Activated CD4-positive, alpha-beta memory T cell treated with anti-CD3 and anti-CD28 coated beads, Interleukin-2, amount 10 ng/mL, durations not matched to agents 7 days and 5 days (primary cell): ENCODE measurements around the gene DAGLA. TPM values are rescaled to one million over a fixed set of nuclear protein-coding genes. Genes with fewer than 3 reads are reported as not detected.

Experiments used
- CTCF ChIA-PET: fragments of 350-600 bp; sonication (Branson Sonifier 250); formaldehyde crosslinking; loops from one replicate; lab custom pipeline; 2021; ENCODE audit warnings: antibody characterized with exemption, inconsistent platforms; lab: Charles Lee
- POLR2A ChIA-PET: fragments of 350-600 bp; sonication (Branson Sonifier 250); formaldehyde crosslinking; loops from one replicate; lab custom pipeline; 2021; ENCODE audit warnings: antibody characterized with exemption; lab: Charles Lee
- DNase-seq: peaks from one replicate; pipeline ENCODE4 v3.0.0-alpha.2; 2020
- H3K27ac Mint-ChIP-seq: one replicate; pipeline ENCODE4 v1.8.0; 2021; ENCODE audit warnings: mild to moderate bottlenecking, mixed read lengths
- H3K27me3 Mint-ChIP-seq: one replicate; pipeline ENCODE4 v1.8.0; 2021; ENCODE audit warnings: mixed read lengths
- H3K36me3 Mint-ChIP-seq: one replicate; pipeline ENCODE4 v1.8.0; 2021; ENCODE audit warnings: low read depth, mixed read lengths
- H3K4me1 Mint-ChIP-seq: one replicate; pipeline ENCODE4 v1.8.0; 2021; ENCODE audit warnings: mixed read lengths
- H3K4me3 Mint-ChIP-seq: one replicate; pipeline ENCODE4 v1.8.0; 2021; ENCODE audit warnings: mild to moderate bottlenecking, mixed read lengths
- H3K9me3 Mint-ChIP-seq: one replicate; pipeline ENCODE4 v1.8.0; 2021; ENCODE audit warnings: mixed read lengths
- total RNA-seq, 2 experiments: library from RNA; stranded (reverse); gene quantifications; one replicate each; pipeline ENCODE4 v1.2.3, GENCODE V29; 2021

The DAGLA gene
- total RNA-seq, 2 experiments from 2014 or later, result 0.10 to 0.13 TPM

DNA sequence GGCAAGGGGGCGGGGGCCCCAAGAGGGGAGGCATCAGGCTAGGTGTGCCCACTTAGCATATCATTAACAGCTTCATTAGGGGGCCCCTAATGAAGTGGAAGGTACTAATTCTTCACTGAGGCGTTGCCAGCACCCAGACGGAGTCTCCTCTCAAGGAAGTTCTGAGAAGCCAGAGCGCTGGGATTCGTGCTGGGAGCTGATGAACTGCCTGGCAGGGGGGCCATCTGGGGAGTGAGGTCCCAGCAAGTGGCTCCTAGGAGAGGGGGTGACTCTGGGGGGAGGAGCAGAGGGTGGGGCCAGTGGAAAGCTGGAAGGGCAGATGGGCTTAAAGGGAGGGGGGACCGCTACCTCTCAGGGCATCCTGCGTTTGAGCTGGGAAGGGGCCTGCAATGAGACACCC, 29.8 kb downstream of the DAGLA start:
- H3K27ac Mint-ChIP-seq, result no peak overlapping the region
- H3K4me1 Mint-ChIP-seq, result no peaks in the 10 kb centered on the region
- ChIA-PET POLR2A (no interaction called here), CTCF (interaction anchor here (4.8 kb wide), 1 partner anchor 24 kb away, joined by 15 read pairs; no protein-coding TSS in a partner anchor)
- DNase-seq, result no peak
- H3K4me3 Mint-ChIP-seq, result no peak overlapping the region
- no peaks in the 10 kb centered on the region for H3K36me3 Mint-ChIP-seq
- H3K9me3 Mint-ChIP-seq, result no peaks in the 10 kb centered on the region
- peaks cover 6% of the 10 kb centered on the region for H3K27me3 Mint-ChIP-seq

DNA sequence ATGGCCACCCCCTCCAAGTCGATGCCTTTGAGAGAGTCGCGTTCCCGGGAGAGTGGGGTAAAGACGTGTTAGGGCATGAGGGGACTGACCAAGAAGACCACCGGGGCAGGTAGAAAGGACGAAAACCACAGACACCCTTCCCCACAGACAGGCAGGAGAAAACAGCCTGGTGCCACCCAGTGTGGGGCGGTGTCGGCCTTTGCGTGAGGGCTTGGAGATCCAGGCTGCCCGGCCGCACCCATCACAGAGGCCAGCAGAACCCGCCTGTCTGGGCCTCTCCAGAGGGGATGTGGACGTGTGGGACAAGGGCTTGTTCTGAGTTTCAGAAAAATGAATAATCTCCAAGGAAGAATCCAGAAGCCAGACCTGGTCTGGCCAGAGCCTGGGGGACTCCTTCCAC, 30.8 kb downstream of the DAGLA start:
- H3K4me3 Mint-ChIP-seq, result no peak overlapping the region
- H3K27me3 Mint-ChIP-seq, result peaks cover 4% of the 10 kb centered on the region
- H3K4me1 Mint-ChIP-seq, result no peaks in the 10 kb centered on the region
- POLR2A ChIA-PET, result no interaction called here
- H3K27ac Mint-ChIP-seq, result no peak overlapping the region
- CTCF ChIA-PET, result interaction anchor here (4.8 kb wide), 1 partner anchor 23 kb away, joined by 15 read pairs; no protein-coding TSS in a partner anchor
- no peaks in the 10 kb centered on the region for H3K36me3 Mint-ChIP-seq
- H3K9me3 Mint-ChIP-seq, result no peaks in the 10 kb centered on the region
- DNase-seq, result no peak

DNA sequence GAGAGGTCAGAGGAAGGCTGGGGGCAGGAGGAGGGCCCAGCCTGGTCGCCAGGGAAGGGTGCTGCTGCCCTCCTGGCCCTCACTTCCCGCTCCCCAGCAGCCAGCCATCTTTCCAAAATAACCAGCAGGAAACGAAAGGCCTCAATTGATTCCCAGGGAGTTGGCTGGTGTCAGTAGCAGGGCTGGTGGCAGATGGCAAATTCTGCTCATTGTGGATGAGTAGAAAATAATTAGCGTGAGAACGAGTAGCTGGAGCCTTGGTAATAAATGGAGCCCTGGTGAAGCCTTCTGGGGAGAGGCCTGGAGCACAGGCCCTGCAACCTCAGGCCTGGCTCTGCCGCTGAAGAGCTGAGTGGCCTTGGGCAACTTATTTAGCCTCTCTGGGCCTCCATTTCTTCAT, 31.3 kb downstream of the DAGLA start:
- Mint-ChIP-seq H3K27me3 (peaks cover 4% of the 10 kb centered on the region), H3K36me3 (no peaks in the 10 kb centered on the region), H3K27ac (no peak overlapping the region), H3K4me1 (no peaks in the 10 kb centered on the region), H3K9me3 (no peaks in the 10 kb centered on the region), H3K4me3 (no peak overlapping the region)
- ChIA-PET CTCF (interaction anchor here (4.8 kb wide), 1 partner anchor 22 kb away, joined by 15 read pairs; no protein-coding TSS in a partner anchor), POLR2A (no interaction called here)
- no peak for DNase-seq

GRCh38 chr11:61712314-61712713, 32.1 kb downstream of the DAGLA start:
- no peaks in the 10 kb centered on the region for H3K9me3 Mint-ChIP-seq
- H3K4me3 Mint-ChIP-seq, result no peak overlapping the region
- H3K27me3 Mint-ChIP-seq, result peaks cover 4% of the 10 kb centered on the region
- no peak overlapping the region for H3K27ac Mint-ChIP-seq
- no peak for DNase-seq
- H3K36me3 Mint-ChIP-seq, result no peaks in the 10 kb centered on the region
- CTCF ChIA-PET, result no interaction called here
- H3K4me1 Mint-ChIP-seq, result no peaks in the 10 kb centered on the region
- POLR2A ChIA-PET, result no interaction called here

GRCh38 chr11:61712846-61713245, 32.7 kb downstream of the DAGLA start:
- POLR2A ChIA-PET, result no interaction called here
- H3K27ac Mint-ChIP-seq, result no peak overlapping the region
- no peaks in the 10 kb centered on the region for H3K4me1 Mint-ChIP-seq
- no peak for DNase-seq
- no peaks in the 10 kb centered on the region for H3K9me3 Mint-ChIP-seq
- no peaks in the 10 kb centered on the region for H3K36me3 Mint-ChIP-seq
- CTCF ChIA-PET, result interaction anchor here (1.6 kb wide), 1 partner anchor 21 kb away, joined by 10 read pairs; no protein-coding TSS in a partner anchor
- H3K27me3 Mint-ChIP-seq, result peaks cover 4% of the 10 kb centered on the region
- no peak overlapping the region for H3K4me3 Mint-ChIP-seq

DNA sequence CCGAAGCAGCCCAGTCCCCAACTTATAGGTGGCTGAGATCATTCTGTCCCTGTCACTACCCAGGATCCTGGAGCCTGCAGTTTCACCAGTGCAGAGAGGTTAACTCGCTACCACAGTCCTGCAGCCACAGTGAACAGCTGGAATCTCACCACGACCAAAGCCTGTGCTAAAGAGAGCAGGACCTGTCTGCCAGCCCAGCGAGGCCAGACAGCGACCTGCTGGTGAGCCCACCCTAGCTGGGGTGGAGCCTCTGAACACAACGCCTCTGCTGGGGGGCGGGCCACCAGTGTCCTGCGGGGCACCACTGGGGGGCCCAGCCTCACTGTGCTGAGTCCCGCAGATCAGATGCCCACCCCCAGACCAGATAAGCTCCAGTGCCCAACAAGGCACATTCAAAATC, 33.3 kb downstream of the DAGLA start:
- Mint-ChIP-seq H3K4me3 (no peak overlapping the region), H3K36me3 (no peaks in the 10 kb centered on the region), H3K27ac (no peak overlapping the region), H3K9me3 (no peaks in the 10 kb centered on the region), H3K27me3 (peaks cover 4% of the 10 kb centered on the region), H3K4me1 (no peaks in the 10 kb centered on the region)
- ChIA-PET POLR2A (no interaction called here), CTCF (interaction anchor here (1.6 kb wide), 1 partner anchor 20 kb away, joined by 10 read pairs; no protein-coding TSS in a partner anchor)
- DNase-seq, result no peak

DNA sequence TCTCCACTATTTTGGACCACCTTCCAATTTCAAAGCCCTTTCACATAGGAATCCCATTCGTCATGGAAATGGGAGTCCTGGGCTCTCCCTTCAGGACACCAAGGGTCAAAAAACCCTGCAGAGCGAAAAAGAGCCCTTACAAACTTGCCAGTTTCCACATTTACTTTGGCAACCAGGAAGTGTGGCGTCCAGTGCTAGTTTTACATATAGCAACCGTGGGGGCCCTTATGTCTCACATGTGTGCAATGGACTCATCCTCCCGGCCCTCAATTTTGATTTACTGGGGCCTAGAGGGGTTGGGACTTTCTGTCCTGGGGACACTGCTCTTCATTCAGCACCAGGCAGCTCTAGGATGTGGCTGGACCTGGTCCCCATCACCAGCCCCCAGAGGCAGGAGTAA, 33.7 kb downstream of the DAGLA start:
- no peaks in the 10 kb centered on the region for H3K4me1 Mint-ChIP-seq
- CTCF ChIA-PET, result interaction anchor here (1.6 kb wide), 1 partner anchor 20 kb away, joined by 10 read pairs; no protein-coding TSS in a partner anchor

DNA sequence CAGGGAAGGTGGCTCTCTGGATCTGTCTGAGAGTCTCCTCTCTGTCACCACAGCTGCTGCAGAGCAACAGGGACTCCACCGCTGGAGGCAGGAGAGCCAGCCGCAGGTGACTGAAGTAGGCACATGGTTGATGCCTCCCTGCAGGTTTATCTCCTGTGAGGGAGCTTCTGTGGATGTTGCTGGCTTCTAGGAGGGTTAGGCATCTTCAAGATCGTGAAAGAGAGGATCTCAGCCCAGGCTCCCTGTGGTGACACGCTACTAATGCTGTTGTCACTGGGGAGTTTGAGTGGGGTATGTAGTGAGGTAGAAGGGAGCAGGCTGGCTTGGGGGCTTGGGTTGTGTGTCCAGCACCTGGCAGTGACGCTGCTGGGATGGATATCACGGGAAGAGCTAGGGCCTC, 34.1 kb downstream of the DAGLA start:
- no peak overlapping the region for H3K27ac Mint-ChIP-seq
- H3K4me3 Mint-ChIP-seq, result no peak overlapping the region
- DNase-seq, result no peak
- CTCF ChIA-PET, result interaction anchor here (1.6 kb wide), 1 partner anchor 19 kb away, joined by 10 read pairs; no protein-coding TSS in a partner anchor
- H3K9me3 Mint-ChIP-seq, result no peaks in the 10 kb centered on the region
- H3K27me3 Mint-ChIP-seq, result peaks cover 4% of the 10 kb centered on the region
- POLR2A ChIA-PET, result no interaction called here
- no peaks in the 10 kb centered on the region for H3K4me1 Mint-ChIP-seq
- H3K36me3 Mint-ChIP-seq, result no peaks in the 10 kb centered on the region

More for the DNA sequence above, 33.7 kb downstream of the DAGLA start:
- H3K36me3 Mint-ChIP-seq, result no peaks in the 10 kb centered on the region
- no peak overlapping the region for H3K4me3 Mint-ChIP-seq
- POLR2A ChIA-PET, result no interaction called here
- no peak for DNase-seq
- peaks cover 4% of the 10 kb centered on the region for H3K27me3 Mint-ChIP-seq
- no peak overlapping the region for H3K27ac Mint-ChIP-seq
- no peaks in the 10 kb centered on the region for H3K9me3 Mint-ChIP-seq

DNA sequence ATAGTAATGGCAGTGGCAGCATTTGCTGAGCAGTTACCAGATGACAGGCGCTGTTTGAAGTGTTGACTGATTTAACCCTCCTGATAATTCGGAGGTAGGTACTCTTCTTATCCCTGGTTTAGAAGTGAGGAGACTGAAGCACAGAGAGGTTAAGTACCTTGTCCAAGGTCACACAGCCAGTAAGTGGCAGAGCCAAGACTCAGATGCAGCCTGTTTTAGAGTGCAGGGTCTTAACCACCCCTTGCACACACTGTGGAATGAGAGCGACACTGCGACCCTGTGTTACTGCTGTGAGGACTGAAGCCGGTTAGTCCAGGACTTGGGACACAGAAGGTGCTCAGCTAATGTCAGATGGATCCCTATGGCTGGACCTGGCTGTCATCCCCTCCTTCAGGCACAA, 34.7 kb downstream of the DAGLA start:
- Mint-ChIP-seq H3K4me1 (no peaks in the 10 kb centered on the region), H3K36me3 (no peaks in the 10 kb centered on the region), H3K27me3 (peaks cover 4% of the 10 kb centered on the region), H3K9me3 (no peaks in the 10 kb centered on the region), H3K27ac (no peak overlapping the region), H3K4me3 (no peak overlapping the region)
- DNase-seq, result no peak
- ChIA-PET POLR2A (no interaction called here), CTCF (interaction anchor here (1.0 kb wide), 1 partner anchor 18 kb away, joined by 4 read pairs; no protein-coding TSS in a partner anchor)

GRCh38 chr11:61715867-61716266, 35.7 kb downstream of the DAGLA start:
- Mint-ChIP-seq H3K9me3 (no peaks in the 10 kb centered on the region), H3K27me3 (peaks cover 4% of the 10 kb centered on the region), H3K36me3 (no peaks in the 10 kb centered on the region), H3K27ac (no peak overlapping the region), H3K4me3 (no peak overlapping the region), H3K4me1 (no peaks in the 10 kb centered on the region)
- CTCF ChIA-PET, result interaction anchor here (1.0 kb wide), 2 partner anchors 17 to 18 kb away, joined by 3 to 4 read pairs; no protein-coding TSS in a partner anchor
- POLR2A ChIA-PET, result no interaction called here
- no peak for DNase-seq

DNA sequence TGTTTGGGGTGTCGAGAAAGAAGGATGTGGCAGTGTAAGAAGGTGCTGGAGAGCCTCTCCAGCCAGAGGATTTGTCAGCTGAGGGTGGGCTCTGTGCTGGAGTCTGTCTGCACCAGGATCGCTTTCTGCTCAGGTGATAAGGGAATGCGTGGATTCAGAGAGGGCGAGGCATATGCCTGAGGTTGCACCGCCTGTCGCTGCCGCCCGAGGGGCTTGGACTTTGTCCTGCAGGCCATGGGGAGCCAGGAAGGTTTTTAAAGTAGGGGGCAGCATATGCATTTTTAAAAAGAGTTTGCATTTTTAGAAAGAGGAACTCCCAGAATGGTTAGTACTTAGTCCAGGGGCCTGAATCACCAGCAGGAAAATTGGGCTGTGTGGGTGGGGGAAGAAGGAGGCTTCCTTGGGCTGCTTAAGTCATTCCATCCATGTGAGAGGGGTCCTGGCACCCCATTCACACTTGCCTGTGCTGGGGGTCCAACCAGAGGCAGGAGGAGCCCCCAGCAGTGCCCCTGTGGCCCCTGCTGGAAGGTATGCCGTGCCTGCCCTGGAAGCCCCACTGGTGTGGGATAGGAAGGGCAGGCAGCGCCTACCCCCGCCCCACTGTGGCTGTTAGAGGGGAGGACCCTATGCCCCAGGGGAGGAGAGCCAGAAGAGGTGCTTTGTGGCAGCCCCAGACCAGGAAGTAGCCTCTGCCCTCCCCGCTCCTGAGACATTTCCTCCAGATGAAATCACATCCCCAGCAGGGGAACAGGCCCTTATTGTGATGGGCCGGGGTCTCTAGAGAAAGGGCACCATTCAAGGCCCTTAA, 36.5 kb downstream of the DAGLA start:
- no peaks in the 10 kb centered on the region for H3K9me3 Mint-ChIP-seq
- ChIA-PET CTCF (interaction anchor here (1.0 kb wide), 1 partner anchor 17 kb away, joined by 3 read pairs; no protein-coding TSS in a partner anchor), POLR2A (no interaction called here)
- H3K4me1 Mint-ChIP-seq, result no peaks in the 10 kb centered on the region
- H3K4me3 Mint-ChIP-seq, result no peak overlapping the region
- H3K27me3 Mint-ChIP-seq, result peaks cover 4% of the 10 kb centered on the region
- DNase-seq, result no peak
- no peaks in the 10 kb centered on the region for H3K36me3 Mint-ChIP-seq
- H3K27ac Mint-ChIP-seq, result no peak overlapping the region

GRCh38 chr11:61717286-61718033, 37.3 kb downstream of the DAGLA start:
- Mint-ChIP-seq H3K27me3 (peaks cover 4% of the 10 kb centered on the region), H3K4me1 (no peaks in the 10 kb centered on the region), H3K27ac (no peak overlapping the region), H3K4me3 (no peak overlapping the region), H3K9me3 (no peaks in the 10 kb centered on the region), H3K36me3 (no peaks in the 10 kb centered on the region)
- ChIA-PET POLR2A (no interaction called here), CTCF (no interaction called here)
- DNase-seq, result no peak

DNA sequence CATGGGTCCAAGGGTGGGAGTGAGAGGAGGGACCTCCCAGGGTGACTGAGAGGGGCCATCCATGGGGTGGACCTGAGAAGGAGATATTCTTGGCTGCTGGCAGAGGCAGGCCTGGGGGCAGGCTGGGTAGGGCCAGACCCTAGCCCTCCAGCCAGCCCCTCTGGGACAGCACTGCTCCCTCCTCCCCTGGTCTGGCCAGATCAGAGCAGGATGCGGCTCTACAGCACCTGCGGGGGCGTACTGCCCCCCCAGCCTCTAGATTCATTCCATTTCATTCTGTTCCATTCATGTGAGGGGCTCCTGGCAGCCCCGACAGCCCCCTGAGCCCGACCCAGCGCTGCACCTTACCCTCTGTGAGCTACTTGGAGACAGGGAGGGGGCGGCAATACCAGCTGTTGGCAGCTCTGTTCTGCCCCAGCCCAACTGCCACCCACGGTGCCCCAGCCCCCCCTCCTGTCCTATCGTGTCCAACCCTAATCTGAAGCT, 37.9 kb downstream of the DAGLA start:
- Mint-ChIP-seq H3K36me3 (no peaks in the 10 kb centered on the region), H3K4me3 (no peak overlapping the region), H3K27ac (no peak overlapping the region), H3K9me3 (no peaks in the 10 kb centered on the region), H3K4me1 (no peaks in the 10 kb centered on the region), H3K27me3 (peaks cover 4% of the 10 kb centered on the region)
- ChIA-PET POLR2A (interaction anchor here (1.4 kb wide), 1 partner anchor 11 kb away, joined by 3 read pairs; no protein-coding TSS in a partner anchor), CTCF (interaction anchor here (1.7 kb wide), 1 partner anchor 15 kb away, joined by 4 read pairs; no protein-coding TSS in a partner anchor)
- no peak for DNase-seq
